Panc1 (cell line): ENCODE data around the gene LRFN2. TPM values are rescaled to one million over a fixed set of nuclear protein-coding genes. Genes with fewer than 3 reads are reported as not detected.

Source experiments
- ATAC-seq: fragments of 200-7000 bp; cut with Tn5 transposase; 2 replicates; pipeline ENCODE4 v1.9.1; 2020; ENCODE audit warnings: mild to moderate bottlenecking, moderate library complexity
- BruUV-seq: library from RNA; stranded (reverse); fragments of 400-500 nt; replicated peaks from 2 replicates; lab custom pipeline; 2021; lab: Mats Ljungman, UMichigan
- CTCF ChIA-PET: fragments of 300-600 bp; sonication (Branson Sonifier 250); formaldehyde crosslinking; loops from one replicate; lab custom pipeline; 2022; ENCODE audit warnings: antibody characterized with exemption; lab: Charles Lee
- POLR2A ChIA-PET: fragments of 300-600 bp; sonication (Branson Sonifier 250); formaldehyde crosslinking; loops from one replicate; lab custom pipeline; 2022; ENCODE audit warnings: antibody characterized with exemption; lab: Charles Lee
- DNase-seq: peaks from one replicate; pipeline ENCODE4 v3.0.0-alpha.2; 2010; ENCODE audit warnings: low read depth, low spot score
- H3K27ac ChIP-seq: 2 replicates; pipeline ENCODE4 v1.5.1; 2011; ENCODE audit warnings: mild to moderate bottlenecking, low read length, inconsistent platforms
- H3K27me3 ChIP-seq: fragments of 200-500 bp; sonication (Bioruptor generic); 2 replicates; pipeline ENCODE4 v1.6.0; 2014; ENCODE audit warnings: low read length, inconsistent platforms; ENCODE audit not compliant: control insufficient read depth, insufficient read depth
- H3K36me3 ChIP-seq: fragments of 200-500 bp; sonication (Bioruptor generic); 2 replicates; pipeline ENCODE4 v1.5.1; 2014; ENCODE audit warnings: inconsistent platforms, mild to moderate bottlenecking, low read length, moderate library complexity; ENCODE audit not compliant: control insufficient read depth, insufficient read depth
- H3K4me1 ChIP-seq: 2 replicates; pipeline ENCODE4 v1.5.1; 2011; ENCODE audit warnings: inconsistent platforms, mild to moderate bottlenecking, low read length, moderate library complexity; ENCODE audit not compliant: control insufficient read depth, insufficient read depth
- H3K4me3 ChIP-seq, 2 experiments: 2 replicates each; pipeline ENCODE4 v1.5.1; 2011 to 2012; ENCODE audit warnings: low read depth in 2 of 2, low read length in 2 of 2, mild to moderate bottlenecking in 2 of 2, inconsistent platforms in 1 of 2, moderate library complexity in 1 of 2
- H3K9me3 ChIP-seq: fragments of 200-500 bp; sonication (Bioruptor generic); 2 replicates; pipeline ENCODE4 v1.5.1; 2014; ENCODE audit warnings: low read depth, mild to moderate bottlenecking, inconsistent platforms, low read length, moderate library complexity; ENCODE audit not compliant: control insufficient read depth, insufficient read depth
- POLR2AphosphoS5 ChIP-seq: IDR thresholded peaks from 2 replicates; pipeline ENCODE4 v1.6.1; 2012; ENCODE audit warnings: mild to moderate bottlenecking, low read depth, low read length, moderate library complexity
- SIN3A ChIP-seq: IDR thresholded peaks from 2 replicates; pipeline ENCODE4 v1.6.1; 2012; ENCODE audit warnings: low read depth, mild to moderate bottlenecking, low read length, moderate library complexity, borderline replicate concordance; ENCODE audit not compliant: insufficient read depth
- TCF7L2 ChIP-seq: IDR thresholded peaks from 2 replicates; pipeline ENCODE4 v1.6.1; 2011; ENCODE audit warnings: mild to moderate bottlenecking, low read depth, low read length, inconsistent platforms
- in situ Hi-C: cut with HindIII; loops from 2 replicates; pipeline ENCODE4 v1.10.0; 2016; ENCODE audit warnings: low sequenced_read_pairs, low pct_unique_long_range_greater_than_20kb
- intact Hi-C: fragments of 100-400 bp; cut with micrococcal nuclease; formaldehyde crosslinking; loops from one replicate; pipeline ENCODE4 v1.10.0; 2022; ENCODE audit not compliant: unreplicated experiment
- total RNA-seq: library from RNA; stranded (reverse); gene quantifications from one replicate; pipeline ENCODE4 v1.2.1, GENCODE V29; 2021; ENCODE audit not compliant: unreplicated experiment
- TF ChIP-seq, protein P1 (sequence below), 2 experiments: IDR thresholded peaks; 2 replicates each; pipeline ENCODE4 v1.6.1; 2011 to 2012; ENCODE audit warnings: low read depth in 2 of 2, control low read depth in 1 of 2, low read length in 1 of 2, mild to moderate bottlenecking in 1 of 2, moderate library complexity in 1 of 2; ENCODE audit not compliant: insufficient read depth in 1 of 2
- TF ChIP-seq, protein P2 (sequence below): fragments of 450-650 bp; IDR thresholded peaks from 2 replicates; pipeline ENCODE4 v1.5.1; 2017; ENCODE audit warnings: mild to moderate bottlenecking

Gene LRFN2
- total RNA-seq, 1 experiment from 2014 or later, result 0.05 TPM

DNA sequence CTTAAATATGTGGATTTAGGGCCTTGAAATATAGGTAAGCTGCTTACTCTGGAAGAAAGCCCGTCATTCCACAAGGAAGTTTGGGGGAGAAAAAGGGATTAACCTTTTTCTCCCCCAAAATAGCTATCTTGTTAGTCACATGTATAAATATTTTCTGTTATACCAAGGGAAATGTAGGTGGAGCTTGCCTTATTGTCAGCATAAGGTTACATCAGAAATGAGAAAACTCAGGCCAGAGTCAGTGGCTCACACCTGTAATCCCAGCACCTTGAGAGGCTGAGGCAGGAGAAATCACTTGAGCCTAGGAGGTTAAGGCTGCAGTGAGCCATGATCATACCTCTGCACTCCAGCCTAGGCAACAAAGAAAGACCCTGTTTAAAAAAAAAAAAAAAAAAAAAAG, 129.9 kb downstream of the LRFN2 start:
- Histone ChIP-seq H3K9me3 (no peaks in the 10 kb centered on the region), H3K27ac (no peak overlapping the region), H3K36me3 (no peaks in the 10 kb centered on the region), H3K4me1 (no peaks in the 10 kb centered on the region), H3K4me3 (no peak overlapping the region), H3K27me3 (no peaks in the 10 kb centered on the region; the same call in 1 of the 2 replicates)
- DNase-seq, result no peak
- intact Hi-C loops (no loop called here), in situ Hi-C loops (no loop called here)
- POLR2A ChIA-PET, result no interaction called here
- CTCF ChIA-PET, result no interaction called here
- no peak for TF ChIP-seq TCF7L2
- TF ChIP-seq POLR2AphosphoS5, result no peak
- TF ChIP-seq, protein P1, sequence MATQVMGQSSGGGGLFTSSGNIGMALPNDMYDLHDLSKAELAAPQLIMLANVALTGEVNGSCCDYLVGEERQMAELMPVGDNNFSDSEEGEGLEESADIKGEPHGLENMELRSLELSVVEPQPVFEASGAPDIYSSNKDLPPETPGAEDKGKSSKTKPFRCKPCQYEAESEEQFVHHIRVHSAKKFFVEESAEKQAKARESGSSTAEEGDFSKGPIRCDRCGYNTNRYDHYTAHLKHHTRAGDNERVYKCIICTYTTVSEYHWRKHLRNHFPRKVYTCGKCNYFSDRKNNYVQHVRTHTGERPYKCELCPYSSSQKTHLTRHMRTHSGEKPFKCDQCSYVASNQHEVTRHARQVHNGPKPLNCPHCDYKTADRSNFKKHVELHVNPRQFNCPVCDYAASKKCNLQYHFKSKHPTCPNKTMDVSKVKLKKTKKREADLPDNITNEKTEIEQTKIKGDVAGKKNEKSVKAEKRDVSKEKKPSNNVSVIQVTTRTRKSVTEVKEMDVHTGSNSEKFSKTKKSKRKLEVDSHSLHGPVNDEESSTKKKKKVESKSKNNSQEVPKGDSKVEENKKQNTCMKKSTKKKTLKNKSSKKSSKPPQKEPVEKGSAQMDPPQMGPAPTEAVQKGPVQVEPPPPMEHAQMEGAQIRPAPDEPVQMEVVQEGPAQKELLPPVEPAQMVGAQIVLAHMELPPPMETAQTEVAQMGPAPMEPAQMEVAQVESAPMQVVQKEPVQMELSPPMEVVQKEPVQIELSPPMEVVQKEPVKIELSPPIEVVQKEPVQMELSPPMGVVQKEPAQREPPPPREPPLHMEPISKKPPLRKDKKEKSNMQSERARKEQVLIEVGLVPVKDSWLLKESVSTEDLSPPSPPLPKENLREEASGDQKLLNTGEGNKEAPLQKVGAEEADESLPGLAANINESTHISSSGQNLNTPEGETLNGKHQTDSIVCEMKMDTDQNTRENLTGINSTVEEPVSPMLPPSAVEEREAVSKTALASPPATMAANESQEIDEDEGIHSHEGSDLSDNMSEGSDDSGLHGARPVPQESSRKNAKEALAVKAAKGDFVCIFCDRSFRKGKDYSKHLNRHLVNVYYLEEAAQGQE (IDR thresholded peaks at IDR 0.05; ENCODE audit: insufficient read depth in 1 of 2, low read depth in 2 of 2, low read length in 1 of 2), result no peak
- TF ChIP-seq, protein P2, sequence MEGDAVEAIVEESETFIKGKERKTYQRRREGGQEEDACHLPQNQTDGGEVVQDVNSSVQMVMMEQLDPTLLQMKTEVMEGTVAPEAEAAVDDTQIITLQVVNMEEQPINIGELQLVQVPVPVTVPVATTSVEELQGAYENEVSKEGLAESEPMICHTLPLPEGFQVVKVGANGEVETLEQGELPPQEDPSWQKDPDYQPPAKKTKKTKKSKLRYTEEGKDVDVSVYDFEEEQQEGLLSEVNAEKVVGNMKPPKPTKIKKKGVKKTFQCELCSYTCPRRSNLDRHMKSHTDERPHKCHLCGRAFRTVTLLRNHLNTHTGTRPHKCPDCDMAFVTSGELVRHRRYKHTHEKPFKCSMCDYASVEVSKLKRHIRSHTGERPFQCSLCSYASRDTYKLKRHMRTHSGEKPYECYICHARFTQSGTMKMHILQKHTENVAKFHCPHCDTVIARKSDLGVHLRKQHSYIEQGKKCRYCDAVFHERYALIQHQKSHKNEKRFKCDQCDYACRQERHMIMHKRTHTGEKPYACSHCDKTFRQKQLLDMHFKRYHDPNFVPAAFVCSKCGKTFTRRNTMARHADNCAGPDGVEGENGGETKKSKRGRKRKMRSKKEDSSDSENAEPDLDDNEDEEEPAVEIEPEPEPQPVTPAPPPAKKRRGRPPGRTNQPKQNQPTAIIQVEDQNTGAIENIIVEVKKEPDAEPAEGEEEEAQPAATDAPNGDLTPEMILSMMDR, result no peak
- TF ChIP-seq SIN3A, result no peak
- ATAC-seq, result no peak
- BruUV-seq, result no TSS peak

DNA sequence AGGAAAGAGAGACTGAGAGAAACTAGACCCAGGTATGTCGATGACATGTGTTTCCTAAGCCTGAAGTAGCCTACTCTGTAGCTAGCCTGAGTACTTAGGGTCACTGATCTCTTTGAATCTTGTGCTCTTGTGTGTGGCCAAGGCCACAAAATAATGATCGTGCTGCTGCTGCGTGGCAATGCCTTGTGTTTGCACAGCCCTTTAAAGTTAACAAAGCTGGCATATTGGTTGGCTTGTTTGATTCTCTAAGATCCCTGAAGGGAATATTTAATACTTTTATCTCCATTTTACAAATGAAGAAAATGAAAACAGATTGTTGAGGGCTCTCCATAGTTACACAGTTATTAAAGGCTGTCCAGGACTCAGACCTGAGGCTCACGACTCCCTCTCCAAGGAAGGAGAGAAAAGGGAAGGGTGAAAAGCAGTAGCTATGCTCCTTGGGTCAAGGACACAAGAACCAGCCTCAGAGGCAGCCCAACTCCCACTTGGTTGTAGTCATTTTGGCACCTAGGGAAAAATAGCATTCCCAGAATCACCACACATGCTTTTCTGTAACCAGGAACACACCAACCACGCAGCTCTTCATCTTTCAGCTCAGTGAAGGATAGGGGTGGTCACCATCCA, 130.7 kb downstream of the LRFN2 start:
- in situ Hi-C loops (no loop called here), intact Hi-C loops (no loop called here)
- BruUV-seq, result no TSS peak
- DNase-seq (no peak), ATAC-seq (no peak)
- H3K27me3 ChIP-seq, result no peaks in the 10 kb centered on the region; the same call in 1 of the 2 replicates
- no peaks in the 10 kb centered on the region for H3K36me3 ChIP-seq
- H3K9me3 ChIP-seq, result no peaks in the 10 kb centered on the region
- CTCF ChIA-PET, result no interaction called here
- H3K4me1 ChIP-seq, result no peaks in the 10 kb centered on the region
- no peak for TF ChIP-seq POLR2AphosphoS5
- TF ChIP-seq, protein P1 (IDR thresholded peaks at IDR 0.05; ENCODE audit: insufficient read depth in 1 of 2, low read depth in 2 of 2, low read length in 1 of 2), result no peak
- TF ChIP-seq SIN3A, result no peak
- TF ChIP-seq TCF7L2, result no peak
- TF ChIP-seq, protein P2, result no peak
- no peak overlapping the region for H3K4me3 ChIP-seq
- H3K27ac ChIP-seq, result no peak overlapping the region
- POLR2A ChIA-PET, result interaction anchor here (0.6 kb wide), 1 partner anchor 616 kb away, joined by 3 read pairs; the partner anchor contains the start of gene NFYA
